ENCODE data around the gene NUP133.

- TF ChIP-seq CTCF (IDR thresholded peaks at IDR 0.05): no peak
- no peak for TF ChIP-seq POLR2A (IDR thresholded peaks at IDR 0.05)
Measured at GRCh38 chr1:229550812-229551567, 42.8 kb upstream of the NUP133 start.

All from thyroid gland (tissue), 4 donors.